D341Med (cell line): Measurements from ENCODE around the gene HINFP.
"Not testable (repeated sequence)": the region's sequence is repeated elsewhere in the genome, so short reads cannot be mapped to it uniquely, and the experiment has no call there.

Experiments used
- DNase-seq: peaks from one replicate; pipeline ENCODE4 v3.0.0; 2012; ENCODE audit warnings: low spot score

The HINFP gene

DNA sequence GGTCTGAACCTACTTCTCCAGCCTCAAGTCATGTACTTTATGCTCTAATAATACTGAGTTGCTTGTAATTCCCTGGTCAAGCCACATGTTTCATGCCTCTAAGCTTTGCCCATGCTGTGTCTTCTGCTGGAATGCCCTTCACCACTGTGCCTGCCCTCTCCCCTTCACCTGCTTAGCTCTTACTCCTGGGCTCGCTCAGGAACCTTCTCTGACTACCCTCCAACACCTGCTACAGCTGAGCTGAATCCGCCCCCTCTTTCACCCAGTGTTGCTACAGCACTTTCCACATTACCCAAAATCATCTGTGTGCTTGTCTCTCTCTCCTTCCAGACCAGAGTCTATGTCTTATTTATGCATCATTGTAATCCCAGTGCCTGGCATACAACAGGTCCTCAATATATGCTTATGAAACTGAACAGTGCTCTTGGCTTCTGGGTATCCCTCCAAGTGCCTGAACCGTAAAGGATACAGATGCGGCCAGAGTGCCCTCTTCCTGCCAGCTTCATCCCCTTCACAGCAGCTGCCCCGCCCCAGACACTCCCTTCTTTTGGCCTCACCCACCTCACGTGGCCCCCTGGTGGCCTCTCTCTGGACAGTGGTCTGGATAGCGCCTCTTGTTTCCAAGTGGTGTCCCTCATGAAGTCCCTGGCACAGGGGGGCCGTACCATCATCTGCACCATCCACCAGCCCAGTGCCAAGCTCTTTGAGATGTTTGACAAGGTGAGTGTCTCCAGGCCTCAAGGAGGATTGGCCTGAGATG, 34.5 kb downstream of the HINFP start:
- peak; percentile 50 for DNase-seq

DNA sequence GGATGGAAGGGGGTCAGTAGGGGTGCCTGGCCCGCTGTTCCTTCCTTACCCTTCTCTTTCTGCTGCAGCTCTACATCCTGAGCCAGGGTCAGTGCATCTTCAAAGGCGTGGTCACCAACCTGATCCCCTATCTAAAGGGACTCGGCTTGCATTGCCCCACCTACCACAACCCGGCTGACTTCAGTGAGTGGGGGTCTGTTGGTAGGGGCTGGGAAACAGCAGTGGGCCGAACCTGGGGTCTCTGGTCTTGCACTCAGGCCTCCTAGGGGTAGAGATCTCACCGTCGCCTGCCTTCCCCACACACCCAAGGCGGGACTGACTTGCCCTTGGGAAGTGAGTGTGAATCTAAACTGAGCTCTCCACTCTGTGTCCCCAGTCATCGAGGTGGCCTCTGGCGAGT, 35.1 kb downstream of the HINFP start:
- DNase-seq, result no peak

DNA sequence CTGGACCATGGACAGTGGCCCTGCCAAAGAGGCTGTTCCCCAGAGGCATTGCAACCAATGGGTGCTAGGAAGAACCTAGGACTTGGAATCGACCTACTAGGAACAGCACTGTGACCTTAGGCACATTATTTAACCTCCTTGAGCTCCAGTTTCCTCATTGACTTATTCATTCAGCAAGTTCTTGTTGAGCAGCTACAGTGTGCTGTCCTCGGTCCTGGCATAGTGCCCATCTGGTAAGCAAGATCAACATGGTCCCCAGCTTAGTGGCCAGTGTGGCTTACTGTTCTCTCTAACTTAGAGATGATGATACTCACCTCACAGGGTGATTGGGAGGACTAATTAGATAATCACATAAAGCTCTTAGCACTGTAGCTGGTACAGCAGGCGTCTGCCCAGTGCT, 35.7 kb downstream of the HINFP start:
- no peak for DNase-seq

DNA sequence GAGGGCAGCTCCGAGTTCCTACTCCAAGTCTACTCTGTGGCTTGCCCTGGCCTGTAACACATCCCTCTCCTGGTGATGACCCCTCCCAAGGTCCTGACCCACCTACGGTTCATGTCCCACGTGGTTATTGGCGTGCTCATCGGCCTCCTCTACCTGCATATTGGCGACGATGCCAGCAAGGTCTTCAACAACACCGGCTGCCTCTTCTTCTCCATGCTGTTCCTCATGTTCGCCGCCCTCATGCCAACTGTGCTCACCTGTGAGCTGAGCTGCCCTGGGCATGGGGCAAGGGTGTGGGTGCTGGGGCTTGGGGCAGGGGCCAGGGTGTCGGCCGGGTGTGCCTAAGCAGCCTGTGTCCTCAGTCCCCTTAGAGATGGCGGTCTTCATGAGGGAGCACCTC, 37.1 kb downstream of the HINFP start:
- no peak for DNase-seq

DNA sequence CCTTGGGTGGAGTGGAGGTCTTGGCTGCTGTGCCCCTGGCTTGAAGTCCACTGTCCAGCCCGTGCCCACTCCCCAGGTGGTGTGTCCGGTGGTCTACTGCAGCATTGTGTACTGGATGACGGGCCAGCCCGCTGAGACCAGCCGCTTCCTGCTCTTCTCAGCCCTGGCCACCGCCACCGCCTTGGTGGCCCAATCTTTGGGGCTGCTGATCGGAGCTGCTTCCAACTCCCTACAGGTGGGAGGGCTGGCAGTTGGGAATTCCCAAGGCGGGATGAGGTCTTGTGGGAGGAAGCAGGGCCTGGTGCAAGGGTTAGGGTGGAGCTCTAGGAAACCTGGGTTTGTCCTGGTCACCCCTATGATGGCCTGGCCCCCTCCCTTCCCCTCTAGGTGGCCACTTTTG, 38.8 kb downstream of the HINFP start:
- DNase-seq, result no peak

DNA sequence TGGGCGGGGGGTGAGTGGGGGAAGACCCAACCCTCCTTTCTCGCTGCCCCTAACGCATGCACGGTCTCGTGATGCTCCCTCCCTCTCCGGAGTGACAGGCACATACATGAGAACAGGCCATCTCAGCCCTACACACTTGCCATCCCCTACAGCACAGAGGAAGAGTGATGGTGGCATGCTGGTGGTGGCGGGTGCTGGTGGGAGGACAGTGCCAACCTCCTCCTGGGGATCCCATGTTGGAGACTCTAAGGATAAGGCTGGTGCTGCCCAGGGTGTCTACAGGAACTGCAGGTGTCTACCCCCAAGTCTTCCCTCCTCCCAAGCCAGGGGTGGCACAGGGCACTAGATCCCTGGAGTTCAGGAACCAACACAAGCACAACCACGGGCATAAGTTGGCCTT, 40.5 kb downstream of the HINFP start:
- DNase-seq, result no peak

DNA sequence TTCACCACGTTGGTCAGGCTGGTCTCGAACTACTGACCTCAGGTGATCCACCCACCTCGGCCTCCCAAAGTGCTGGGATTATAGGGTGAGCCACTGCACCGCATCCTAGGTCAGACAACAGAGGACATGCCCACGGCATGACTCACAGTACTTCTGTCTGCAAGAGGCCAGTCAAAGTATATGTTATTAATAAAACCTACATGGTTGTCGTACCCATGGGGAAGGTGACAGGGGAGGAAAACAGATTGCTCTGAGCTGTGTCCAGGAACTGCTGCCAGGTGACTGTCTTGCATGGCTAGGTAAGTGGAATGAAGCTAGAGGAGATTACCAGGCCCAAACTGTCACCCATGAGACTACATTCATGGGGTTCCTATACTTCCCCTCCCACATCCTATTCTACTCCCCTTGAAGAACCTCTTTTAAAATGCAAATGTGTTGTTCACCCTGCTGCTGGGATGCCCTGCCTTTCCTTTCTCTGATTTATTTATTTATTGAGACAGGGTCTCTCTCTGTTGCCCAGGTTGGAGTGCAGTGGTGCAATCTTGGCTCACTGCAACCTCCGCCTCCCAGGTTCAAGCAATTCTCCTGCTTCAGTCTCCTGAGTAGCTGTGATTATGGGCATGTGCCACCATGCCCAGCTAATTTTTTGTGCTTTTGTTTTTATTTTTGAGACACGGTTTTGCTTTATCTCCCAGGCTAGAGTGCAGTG, 45.1 kb downstream of the HINFP start:
- no peak for DNase-seq

DNA sequence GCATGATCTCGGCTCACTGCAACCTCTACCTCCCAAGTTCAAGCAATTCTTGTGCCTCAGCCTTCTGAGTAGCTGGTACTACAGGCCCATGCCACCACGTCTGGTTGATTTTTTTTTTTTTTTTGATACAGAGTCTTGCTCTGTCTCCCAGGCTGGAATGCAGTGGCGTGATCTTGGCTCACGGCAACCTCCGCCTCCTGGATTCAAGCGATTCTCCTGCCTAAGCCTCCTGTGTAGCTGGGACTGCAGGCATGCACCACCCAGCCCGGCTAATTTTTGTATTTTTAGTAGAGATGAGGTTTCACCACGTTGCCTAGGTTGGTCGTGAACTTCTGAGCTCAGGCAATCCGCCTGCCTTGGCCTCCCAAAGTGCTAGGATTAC, 45.7 kb downstream of the HINFP start:
- not testable (repeated sequence) for DNase-seq

DNA sequence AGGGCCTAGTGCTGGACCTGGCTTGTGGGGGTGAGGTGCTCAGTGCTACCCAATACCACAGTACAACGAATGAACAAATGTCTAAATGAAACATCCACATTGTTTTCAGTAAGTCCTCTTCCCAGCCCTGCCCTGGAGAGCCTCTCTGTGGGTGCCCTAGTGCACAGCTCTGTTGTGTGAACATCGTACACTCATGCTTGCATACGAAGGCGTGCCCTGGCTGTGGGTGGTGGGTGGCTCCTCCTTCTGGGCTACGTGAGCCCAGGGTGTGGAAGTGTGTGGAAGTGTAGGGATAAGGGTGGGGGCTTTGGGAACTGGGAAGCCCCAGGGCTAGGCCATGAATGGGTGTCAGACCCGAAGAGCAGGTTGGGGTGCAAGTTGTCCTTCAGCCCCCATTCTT, 46.6 kb downstream of the HINFP start:
- no peak for DNase-seq

DNA sequence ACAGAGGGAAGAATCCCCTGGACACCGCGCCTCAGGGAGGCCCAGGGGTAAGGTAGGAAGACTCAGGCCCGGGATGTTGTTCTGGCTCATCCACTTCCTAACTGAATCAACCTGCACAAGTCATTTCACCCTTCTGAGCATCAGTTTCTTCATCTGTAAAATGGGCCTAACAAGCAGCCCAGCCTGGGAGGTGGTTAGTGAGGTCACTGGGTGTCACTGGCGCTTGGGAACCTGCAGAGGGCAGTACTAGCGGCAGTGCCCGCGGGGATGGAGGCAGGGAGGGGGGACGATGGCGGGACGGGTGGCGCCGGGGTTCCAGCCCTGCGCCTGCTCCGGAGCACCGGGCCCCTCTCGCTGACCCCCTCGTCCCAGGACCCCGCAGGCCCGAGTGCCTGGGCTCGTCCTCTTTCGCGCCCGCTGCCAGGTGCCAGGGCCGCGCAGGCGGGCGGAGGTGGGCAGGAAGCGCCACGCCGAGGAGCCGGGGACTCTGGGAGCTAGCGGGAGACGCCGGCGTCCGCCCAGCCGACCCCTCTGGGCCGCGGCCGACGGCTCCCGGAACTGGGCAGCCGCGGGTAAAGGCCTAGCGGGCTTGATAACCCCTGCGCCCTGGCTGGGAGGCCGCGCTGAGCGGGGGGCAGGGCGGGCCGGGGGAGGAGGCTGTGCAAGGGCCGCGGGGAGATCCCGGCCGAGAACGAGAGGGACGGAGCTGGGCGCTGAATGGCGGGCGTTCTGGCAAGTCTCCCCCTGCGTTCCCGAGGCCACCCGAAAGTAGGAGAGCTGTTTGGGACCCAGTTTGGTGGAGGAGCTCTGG, 47.3 kb downstream of the HINFP start, which contains the start of gene NLRX1:
Gene NLRX1, plus strand, starts transcription at position 255 of the 811 bp plus-strand sequence. CDS start 2,679 bp downstream, outside the sequence.
- DNase-seq, result peak; percentile 95

DNA sequence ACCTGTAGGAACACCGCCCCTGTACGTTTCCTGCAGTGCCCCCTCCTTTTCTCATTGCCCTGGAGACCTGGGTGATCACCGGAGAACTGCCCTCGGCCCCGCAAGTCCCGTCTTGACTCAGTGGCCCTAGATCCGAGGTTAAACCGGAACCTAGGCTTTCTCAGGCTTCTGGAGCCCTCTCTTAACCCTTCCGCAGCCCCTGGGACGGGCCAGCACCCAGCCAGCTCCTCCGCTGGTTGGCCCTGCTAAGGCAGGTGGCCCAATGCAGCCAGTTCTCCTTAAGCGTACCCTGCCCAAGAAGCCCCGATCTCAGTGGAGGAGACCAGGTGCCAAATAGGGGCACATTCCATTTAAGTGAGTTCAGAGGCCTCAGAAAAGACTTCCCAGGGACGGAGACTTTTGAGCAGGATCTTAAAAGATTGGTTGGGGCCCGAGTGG, 47.9 kb downstream of the HINFP start:
- peak; percentile 53 for DNase-seq

DNA sequence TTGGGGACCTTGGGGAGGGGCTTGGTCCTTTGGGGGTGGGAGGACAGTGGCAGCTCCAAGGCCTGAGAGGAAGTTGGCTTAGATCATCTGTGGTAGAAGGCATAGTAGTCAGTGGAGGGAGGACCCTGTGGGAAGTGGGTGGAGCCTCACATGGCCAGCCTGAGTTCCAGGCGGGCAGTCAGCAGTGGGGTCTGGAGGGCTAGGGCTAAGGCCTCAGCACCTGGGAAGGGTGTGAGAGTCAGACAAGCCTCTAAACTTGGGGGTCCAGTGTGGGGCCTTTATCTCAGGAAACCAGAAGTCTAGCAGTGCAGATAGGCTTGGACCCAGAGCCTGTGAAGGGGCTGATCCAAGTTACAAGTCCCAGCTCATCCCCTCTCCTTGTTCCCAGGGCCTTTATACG, 51.1 kb downstream of the HINFP start:
- DNase-seq, result no peak

DNA sequence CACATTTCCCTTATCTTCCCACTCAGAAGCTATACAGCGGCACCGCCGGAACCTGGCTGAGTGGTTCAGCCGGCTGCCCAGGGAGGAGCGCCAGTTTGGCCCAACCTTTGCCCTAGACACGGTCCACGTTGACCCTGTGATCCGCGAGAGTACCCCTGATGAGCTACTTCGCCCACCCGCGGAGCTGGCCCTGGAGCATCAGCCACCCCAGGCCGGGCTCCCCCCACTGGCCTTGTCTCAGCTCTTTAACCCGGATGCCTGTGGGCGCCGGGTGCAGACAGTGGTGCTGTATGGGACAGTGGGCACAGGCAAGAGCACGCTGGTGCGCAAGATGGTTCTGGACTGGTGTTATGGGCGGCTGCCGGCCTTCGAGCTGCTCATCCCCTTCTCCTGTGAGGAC, 52.1 kb downstream of the HINFP start:
- DNase-seq, result no peak

DNA sequence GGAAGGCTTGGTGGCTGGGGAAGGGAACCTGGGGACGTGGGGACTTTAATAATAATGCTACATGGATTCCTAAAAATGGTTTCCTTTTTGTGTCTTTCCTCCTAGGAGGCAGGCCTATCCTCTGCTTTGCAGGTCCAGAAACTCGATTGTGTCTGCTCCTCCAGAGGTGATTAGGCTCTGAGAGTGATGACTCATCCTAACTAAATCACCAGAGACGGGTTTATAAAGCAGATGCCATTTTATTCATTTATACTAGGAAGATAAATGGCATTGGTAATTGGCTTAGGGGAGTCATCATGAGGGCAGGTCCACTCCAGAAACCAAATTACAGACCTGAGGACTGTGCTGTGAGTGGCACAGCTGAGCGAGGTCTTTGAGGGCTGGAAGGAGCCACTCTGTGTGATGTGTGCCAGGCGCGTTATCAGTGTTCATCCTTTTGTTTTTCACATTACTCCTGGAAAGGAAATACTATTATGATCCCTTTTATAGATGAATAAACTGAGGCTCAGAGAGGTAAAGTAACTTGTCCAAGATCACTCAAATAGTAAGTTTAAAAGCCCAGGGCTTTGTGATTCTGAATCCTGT, 54.2 kb downstream of the HINFP start:
- no peak for DNase-seq

DNA sequence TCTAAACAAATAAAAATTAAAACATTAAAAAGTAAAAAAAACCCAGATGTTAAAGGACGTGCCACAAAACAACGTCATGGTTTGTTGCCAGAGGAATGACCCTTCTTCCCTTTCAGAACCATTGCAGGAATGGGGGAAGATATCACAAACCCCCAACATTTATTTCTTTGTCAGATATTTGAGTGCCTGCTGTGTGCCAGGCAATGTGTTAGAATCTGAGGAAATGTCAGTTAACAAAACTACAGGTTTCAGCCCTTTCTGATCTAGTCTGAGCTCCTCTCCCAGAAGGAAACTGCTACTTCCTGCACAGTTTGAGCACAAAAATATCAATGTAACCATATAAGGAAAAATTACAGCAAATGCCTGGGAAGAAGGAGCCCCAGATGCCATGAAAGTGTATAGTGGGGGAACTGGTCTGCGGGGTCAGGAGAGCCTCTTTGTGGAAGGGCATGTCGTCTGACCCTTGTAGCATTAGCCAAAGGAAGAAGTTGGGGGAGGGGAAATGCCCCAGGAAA, 56.8 kb downstream of the HINFP start:
- DNase-seq, result no peak

DNA sequence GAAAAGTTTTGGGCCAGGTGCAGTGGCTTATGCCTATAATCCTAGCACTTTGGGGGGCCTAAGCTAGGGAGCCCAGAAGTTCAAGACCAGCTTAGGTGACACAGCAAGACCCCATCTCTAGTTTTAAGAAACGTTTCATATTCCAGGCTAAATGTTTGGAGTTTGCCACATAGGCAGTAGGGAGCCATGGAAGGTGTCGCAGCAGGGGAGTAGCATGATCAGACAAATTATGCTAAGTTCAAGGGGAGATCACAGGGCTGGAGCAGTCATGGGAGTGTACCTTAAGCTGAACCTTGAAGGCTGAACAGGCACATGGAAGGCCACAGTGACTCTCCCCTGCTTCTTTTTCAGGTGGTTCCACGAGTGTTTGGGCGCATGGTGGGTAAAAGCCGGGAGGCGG, 58.0 kb downstream of the HINFP start:
- DNase-seq, result no peak

DNA sequence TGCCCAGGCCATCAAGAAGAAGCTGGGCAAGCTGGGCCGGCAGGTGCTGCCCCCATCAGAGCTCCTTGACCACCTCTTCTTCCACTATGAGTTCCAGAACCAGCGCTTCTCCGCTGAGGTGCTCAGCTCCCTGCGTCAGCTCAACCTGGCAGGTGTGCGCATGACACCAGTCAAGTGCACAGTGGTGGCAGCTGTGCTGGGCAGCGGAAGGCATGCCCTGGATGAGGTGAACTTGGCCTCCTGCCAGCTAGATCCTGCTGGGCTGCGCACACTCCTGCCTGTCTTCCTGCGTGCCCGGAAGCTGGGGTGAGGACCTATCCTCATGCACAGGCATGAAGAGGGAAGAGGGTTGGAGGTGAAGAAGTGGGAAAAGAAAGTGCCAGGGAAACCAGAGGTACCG, 58.6 kb downstream of the HINFP start:
- no peak for DNase-seq

DNA sequence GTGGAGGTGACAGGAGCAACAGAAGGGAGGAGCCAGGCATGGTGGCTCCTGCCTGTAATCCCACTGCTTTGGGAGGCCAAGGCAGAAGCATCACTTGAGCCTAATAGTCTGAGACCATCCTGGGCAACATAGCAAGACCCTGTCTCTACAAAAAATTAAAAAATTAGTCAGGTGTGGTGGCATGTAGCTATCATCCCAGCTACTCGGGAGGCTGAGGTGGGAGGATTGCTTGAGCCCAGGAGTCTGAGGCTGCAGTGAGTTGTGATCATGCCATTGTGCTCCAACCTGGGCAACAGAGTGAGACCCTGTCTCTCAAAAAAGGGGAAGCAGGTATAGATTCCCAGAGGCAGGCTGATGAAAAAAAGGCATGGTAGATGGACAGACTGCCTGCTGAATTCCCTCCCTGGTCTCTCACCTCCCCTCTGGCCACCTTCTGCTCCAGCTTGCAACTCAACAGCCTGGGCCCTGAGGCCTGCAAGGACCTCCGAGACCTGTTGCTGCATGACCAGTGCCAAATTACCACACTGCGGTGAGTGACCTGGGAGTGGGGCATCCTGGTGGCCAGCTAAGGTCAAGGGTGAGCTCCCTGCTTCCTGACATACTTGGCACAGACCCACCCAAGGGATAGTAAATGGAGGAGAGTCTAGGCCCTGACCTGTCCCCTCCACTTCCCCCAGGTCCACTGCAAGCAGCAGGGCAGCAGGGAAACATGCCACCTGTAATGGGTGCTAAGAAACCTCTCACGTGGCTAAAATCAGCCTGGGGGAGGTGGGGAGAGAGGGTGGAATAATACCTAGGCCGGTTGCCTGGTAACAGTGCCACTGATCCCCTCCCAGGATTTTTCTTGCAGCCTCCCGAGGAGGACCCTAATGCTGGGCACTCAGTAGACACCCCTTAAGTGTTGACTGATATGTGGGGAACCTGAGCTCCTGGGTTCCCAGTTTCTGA, 59.6 kb downstream of the HINFP start:
- no peak for DNase-seq

DNA sequence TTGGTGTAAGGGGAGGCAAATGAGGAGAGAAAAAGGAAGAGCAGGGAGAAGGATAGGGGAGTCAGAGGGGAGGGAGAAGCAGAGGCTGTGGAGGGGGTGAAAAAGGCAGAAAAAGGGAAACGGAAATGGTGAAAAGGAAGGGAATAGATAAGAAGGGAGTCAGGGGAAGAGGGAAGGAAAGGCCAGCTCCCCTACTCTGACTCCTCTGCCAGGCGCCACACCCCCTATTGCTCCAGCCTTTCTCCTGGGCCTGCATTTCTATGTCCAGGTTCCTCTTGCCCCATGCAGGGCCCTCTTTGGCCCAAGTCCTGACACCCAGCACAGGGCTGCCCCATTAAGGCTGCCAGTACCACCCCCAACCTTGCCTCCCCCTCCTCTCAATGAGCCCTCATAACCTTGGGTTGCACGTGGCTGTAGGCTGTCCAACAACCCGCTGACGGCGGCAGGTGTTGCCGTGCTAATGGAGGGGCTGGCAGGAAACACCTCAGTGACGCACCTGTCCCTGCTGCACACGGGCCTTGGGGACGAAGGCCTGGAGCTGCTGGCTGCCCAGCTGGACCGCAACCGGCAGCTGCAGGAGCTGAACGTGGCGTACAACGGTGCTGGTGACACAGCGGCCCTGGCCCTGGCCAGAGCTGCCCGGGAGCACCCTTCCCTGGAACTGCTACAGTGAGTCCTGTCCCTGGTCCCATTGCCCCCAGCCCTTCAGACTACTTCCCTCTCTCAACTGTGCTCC, 60.5 kb downstream of the HINFP start:
- no peak for DNase-seq

DNA sequence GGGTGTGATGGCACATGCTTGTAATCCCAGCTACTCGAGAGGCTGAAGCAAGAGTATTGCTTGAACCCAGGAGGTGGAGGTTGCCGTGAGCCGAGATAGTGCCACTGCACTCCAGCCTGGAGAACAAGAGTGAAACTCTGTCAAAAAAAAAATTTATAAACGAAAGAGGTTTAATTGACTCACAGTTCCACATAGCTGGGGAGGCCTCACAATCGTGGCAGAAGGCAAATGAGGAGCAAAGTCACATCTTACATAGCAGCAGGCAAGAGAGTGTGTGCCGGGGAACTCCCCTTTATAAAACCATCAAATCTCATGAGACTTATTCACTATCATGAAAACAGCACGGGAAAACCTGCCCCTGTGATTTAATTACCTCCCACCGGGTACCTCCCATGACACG, 63.0 kb downstream of the HINFP start:
- DNase-seq, result not testable (repeated sequence)
